ENCODE data around the gene PPP1R3C.

PPP1R3C gene

DNA sequence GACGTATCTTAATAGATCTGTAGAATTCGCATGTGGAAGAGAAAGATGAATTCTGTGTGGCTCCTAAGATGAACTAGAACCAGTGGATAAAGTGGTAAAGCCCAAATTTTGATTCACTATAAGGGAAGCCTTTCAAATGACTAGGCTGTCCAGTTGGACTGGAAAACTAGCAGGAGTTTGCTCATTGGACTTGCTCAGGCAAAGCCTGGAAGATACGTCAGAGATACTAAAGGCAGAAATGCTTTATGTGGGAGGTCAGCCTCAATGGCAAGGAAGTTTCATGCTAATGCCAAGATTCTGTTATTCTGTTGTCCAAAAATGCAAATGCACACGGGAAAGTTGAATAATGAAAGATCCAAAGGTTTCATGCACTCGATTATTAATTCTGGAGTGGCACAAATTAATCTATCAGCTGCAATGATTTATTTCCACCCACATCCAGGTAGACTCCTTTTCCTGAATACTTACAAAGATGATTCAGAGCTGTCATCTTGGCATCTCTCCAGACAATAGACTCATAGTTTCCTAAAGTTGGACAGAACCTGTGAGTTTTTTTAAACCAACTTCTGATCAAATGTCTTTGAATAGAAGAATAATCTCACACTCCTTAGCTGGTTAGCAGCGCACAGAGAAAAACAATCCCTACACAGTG lies 20.5 kb upstream of the PPP1R3C start:
- H3K4me3 ChIP-seq (ENCODE audit: low read length): no peak overlapping the region
- no CpG with 5 or more reads among the region's 6 CpGs for WGBS (ENCODE audit: insufficient coverage, insufficient read length)
- no peaks in the 10 kb centered on the region for H3K36me3 ChIP-seq (ENCODE audit: control insufficient read depth, insufficient read depth, low read length)
- no peaks in the 10 kb centered on the region for H3K27me3 ChIP-seq (ENCODE audit: control insufficient read depth, insufficient read depth, low read length)
- no peak for DNase-seq (ENCODE audit: low read depth, low spot score)
- no peak overlapping the region for H3K27ac ChIP-seq (ENCODE audit: low read length)
- H3K9me3 ChIP-seq (ENCODE audit: control insufficient read depth, insufficient read depth, low read length): no peaks in the 10 kb centered on the region
- no peaks in the 10 kb centered on the region for H3K4me1 ChIP-seq (ENCODE audit: control insufficient read depth, insufficient read depth, low read length)

DNA sequence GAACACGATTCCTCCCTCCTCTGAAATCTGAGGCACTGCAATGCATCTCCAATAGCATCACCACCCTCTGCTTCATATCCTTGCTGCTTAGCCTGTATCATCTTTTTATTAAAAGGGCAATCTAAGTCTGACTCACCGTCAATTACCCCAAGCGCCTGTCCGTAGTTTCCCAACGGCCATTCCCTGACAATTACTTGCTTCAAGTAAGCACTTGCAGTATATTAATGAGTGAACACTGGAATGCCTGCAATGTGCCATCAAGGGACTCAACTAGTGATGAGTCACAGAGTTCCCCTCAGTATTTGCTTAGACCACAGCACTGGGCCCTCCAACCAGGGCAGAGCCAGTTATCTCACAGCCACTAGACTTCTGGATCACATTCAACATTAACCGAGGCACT lies 19.5 kb upstream of the PPP1R3C start:
- DNase-seq (ENCODE audit: low read depth, low spot score): no peak
- Histone ChIP-seq H3K4me3 (ENCODE audit: low read length) (no peak overlapping the region), H3K9me3 (ENCODE audit: control insufficient read depth, insufficient read depth, low read length) (no peaks in the 10 kb centered on the region), H3K27ac (ENCODE audit: low read length) (no peak overlapping the region), H3K36me3 (ENCODE audit: control insufficient read depth, insufficient read depth, low read length) (no peaks in the 10 kb centered on the region), H3K4me1 (ENCODE audit: control insufficient read depth, insufficient read depth, low read length) (no peaks in the 10 kb centered on the region), H3K27me3 (ENCODE audit: control insufficient read depth, insufficient read depth, low read length) (no peaks in the 10 kb centered on the region)
- WGBS (ENCODE audit: insufficient coverage, insufficient read length): no CpG with 5 or more reads among the region's 6 CpGs

DNA sequence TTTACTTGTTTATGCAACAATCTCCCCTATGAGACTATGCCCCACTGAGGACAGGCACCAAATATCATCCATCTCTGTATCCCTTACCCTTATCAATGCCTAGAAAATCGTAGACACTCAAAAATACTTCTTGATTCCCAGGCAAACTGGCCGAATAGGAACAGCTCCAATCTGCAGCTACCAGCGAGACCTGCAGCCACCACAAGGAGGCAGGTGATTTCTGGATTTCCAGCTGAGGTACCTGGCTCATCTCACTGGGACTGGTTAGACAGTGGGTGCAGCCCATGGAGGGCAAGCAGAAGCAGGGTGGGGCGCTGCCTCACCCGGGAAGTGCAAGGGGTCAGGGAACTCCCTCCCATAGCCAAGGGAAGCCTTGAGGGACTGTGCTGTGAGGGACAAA lies 10.8 kb upstream of the PPP1R3C start:
- Histone ChIP-seq H3K27ac (ENCODE audit: low read length) (no peak overlapping the region), H3K36me3 (ENCODE audit: control insufficient read depth, insufficient read depth, low read length) (no peaks in the 10 kb centered on the region), H3K27me3 (ENCODE audit: control insufficient read depth, insufficient read depth, low read length) (no peaks in the 10 kb centered on the region), H3K4me3 (ENCODE audit: low read length) (no peak overlapping the region), H3K9me3 (ENCODE audit: control insufficient read depth, insufficient read depth, low read length) (no peaks in the 10 kb centered on the region), H3K4me1 (ENCODE audit: control insufficient read depth, insufficient read depth, low read length) (no peaks in the 10 kb centered on the region; the same call in 1 of the 2 replicates)
- no peak for DNase-seq (ENCODE audit: low read depth, low spot score)
- no CpG with 5 or more reads among the region's 5 CpGs for WGBS (ENCODE audit: insufficient coverage, insufficient read length)

DNA sequence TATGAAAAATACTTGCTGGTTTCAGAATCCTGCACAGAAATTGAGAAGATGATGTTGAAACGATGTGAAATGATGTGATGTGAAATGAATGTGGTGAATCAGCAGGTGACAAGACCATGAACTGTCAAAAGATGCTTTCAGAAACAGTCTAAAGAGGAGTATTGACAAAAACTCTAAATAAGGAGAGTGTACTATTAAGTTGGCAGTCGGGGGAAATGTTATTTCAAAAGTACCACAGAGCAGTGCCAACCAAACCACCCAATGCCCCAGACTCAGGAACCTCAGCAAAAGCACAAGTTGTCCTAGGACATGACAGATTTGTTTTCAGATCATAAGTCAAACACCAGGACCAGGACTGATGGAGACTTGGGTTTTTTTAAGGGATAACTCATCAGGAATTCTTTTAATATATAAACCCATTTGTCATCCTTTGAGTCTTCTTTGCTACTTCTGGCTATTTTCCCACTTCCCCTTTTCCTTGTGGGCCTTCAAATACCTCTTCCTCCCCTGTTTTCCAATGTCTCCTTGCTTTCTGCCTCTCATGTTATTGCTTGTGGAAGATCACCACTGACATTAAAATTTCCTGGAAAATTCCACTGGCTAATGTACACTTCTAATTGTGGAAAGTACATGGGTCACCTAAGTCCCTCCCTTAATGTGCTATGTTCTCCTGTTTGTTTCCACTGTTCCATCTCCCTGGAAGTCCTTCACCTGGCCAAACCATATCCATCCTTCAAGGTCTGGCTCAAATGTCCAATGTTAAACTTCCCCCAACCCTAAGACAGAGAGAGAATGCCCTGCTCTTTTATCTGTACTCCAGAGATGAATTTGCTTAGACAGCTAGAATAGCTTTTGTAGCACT lies 10.2 kb upstream of the PPP1R3C start:
- Histone ChIP-seq H3K4me1 (ENCODE audit: control insufficient read depth, insufficient read depth, low read length) (no peaks in the 10 kb centered on the region; the same call in 1 of the 2 replicates), H3K27ac (ENCODE audit: low read length) (no peak overlapping the region), H3K27me3 (ENCODE audit: control insufficient read depth, insufficient read depth, low read length) (no peaks in the 10 kb centered on the region), H3K4me3 (ENCODE audit: low read length) (no peak overlapping the region), H3K36me3 (ENCODE audit: control insufficient read depth, insufficient read depth, low read length) (no peaks in the 10 kb centered on the region), H3K9me3 (ENCODE audit: control insufficient read depth, insufficient read depth, low read length) (no peaks in the 10 kb centered on the region)
- 100% methylated on average over 1 of the region's 2 CpGs for whole genome bisulfite sequencing (ENCODE audit: insufficient coverage, insufficient read length)
- DNase-seq (ENCODE audit: low read depth, low spot score): no peak

DNA sequence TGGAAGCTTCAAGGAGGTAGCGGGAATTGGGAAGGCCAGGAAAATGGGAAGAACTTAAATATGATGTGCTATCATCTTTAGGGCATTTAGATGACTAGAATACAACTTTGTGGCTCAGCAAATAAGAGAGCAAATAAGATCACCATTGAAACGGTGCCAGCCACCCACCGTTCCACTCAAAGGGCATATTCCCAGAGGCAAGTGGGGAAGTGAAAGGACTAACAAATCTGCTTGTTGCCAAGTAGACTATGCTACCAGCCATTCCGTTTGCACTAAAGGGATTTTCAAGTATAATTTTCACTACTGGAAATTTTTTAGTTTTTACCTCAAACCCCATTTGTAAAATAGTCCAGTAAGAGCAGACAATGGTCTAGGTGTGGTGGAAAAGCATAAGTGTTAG lies 4.0 kb upstream of the PPP1R3C start:
- Histone ChIP-seq H3K9me3 (ENCODE audit: control insufficient read depth, insufficient read depth, low read length) (no peaks in the 10 kb centered on the region), H3K4me3 (ENCODE audit: low read length) (no peak overlapping the region), H3K4me1 (ENCODE audit: control insufficient read depth, insufficient read depth, low read length) (no peaks in the 10 kb centered on the region), H3K27me3 (ENCODE audit: control insufficient read depth, insufficient read depth, low read length) (peaks cover 2% of the 10 kb centered on the region; the same call in 1 of the 2 replicates), H3K27ac (ENCODE audit: low read length) (no peak overlapping the region), H3K36me3 (ENCODE audit: control insufficient read depth, insufficient read depth, low read length) (no peaks in the 10 kb centered on the region)
- WGBS (ENCODE audit: insufficient coverage, insufficient read length): no CpG with 5 or more reads among the region's 4 CpGs
- DNase-seq (ENCODE audit: low read depth, low spot score): no peak

DNA sequence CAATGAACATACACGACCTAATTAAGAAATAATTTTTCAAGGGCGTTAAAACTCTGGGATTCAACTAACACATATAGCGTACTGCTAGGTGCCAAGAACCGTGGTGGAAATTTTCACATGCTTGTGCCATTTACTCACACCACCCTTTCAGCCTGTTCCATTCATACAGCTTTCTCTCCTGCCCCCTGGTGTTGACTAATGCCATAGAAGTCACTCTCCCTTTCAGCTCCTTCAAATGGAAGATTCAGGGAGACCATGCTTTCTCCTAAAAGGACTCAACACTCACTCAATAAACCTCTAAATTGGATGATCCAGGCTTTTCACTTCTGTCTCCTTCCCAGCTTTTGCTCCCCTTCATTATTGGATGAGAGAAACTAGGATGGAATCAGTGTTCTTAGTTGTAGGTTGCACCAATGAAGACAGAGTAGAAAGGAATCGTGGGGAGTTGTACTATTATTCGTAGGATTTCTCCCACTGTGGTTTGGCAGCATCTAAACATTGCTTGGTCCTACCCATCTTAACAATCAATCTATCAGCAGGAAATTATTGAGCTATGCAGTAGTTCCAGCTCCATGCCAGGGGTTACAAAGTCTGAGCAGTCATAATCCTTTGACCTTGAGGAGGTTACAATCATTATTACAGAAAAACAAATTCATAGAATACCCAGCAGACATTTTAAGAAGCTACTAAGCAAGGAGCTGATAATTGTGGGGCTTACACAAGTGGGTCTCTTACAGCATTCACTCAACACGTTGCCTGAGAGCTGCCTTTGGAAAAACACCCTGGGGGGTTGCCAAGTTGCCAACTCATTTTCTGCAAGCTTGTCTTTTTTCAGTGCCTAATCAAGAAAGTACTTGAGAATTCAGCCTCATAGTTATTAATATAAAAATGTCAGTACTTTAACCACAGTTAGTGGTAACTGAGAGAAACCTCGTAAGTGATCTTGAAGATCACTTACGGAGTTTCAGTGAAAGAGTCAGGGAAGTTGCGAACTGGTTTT lies 2.8 kb upstream of the PPP1R3C start:
- peaks cover 2% of the 10 kb centered on the region; the same call in 1 of the 2 replicates for H3K27me3 ChIP-seq (ENCODE audit: control insufficient read depth, insufficient read depth, low read length)
- no CpG with 5 or more reads among the region's 10 CpGs for WGBS (ENCODE audit: insufficient coverage, insufficient read length)
- no peaks in the 10 kb centered on the region for H3K4me1 ChIP-seq (ENCODE audit: control insufficient read depth, insufficient read depth, low read length)
- H3K4me3 ChIP-seq (ENCODE audit: low read length): no peak overlapping the region
- H3K9me3 ChIP-seq (ENCODE audit: control insufficient read depth, insufficient read depth, low read length): no peaks in the 10 kb centered on the region
- no peaks in the 10 kb centered on the region for H3K36me3 ChIP-seq (ENCODE audit: control insufficient read depth, insufficient read depth, low read length)
- no peak overlapping the region for H3K27ac ChIP-seq (ENCODE audit: low read length)
- peak; percentile 54 for DNase-seq (ENCODE audit: low read depth, low spot score)

DNA sequence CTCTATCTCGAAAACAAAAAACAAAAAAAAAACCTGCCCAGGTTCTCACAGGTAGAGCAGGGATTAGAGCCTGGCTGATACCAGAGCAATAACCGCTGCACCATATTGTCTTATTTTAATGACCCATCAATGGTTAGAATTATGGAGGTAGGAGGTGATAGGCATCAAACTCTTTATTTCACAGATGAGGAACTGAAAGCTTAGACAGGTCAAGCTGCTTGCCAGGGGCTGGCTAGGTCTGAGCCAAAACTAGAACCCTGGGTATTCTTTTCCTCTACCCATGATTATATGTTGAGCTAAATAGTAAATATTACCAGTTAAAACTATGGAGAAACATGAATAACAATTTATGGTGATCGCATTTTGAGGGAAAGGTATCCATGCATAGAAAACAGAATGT lies 2.0 kb upstream of the PPP1R3C start:
- Histone ChIP-seq H3K4me1 (ENCODE audit: control insufficient read depth, insufficient read depth, low read length) (no peaks in the 10 kb centered on the region), H3K9me3 (ENCODE audit: control insufficient read depth, insufficient read depth, low read length) (no peaks in the 10 kb centered on the region), H3K4me3 (ENCODE audit: low read length) (no peak overlapping the region), H3K36me3 (ENCODE audit: control insufficient read depth, insufficient read depth, low read length) (no peaks in the 10 kb centered on the region), H3K27me3 (ENCODE audit: control insufficient read depth, insufficient read depth, low read length) (peaks cover 2% of the 10 kb centered on the region; the same call in 1 of the 2 replicates), H3K27ac (ENCODE audit: low read length) (no peak overlapping the region)
- WGBS (ENCODE audit: insufficient coverage, insufficient read length): no CpG with 5 or more reads among the region's 3 CpGs
- no peak for DNase-seq (ENCODE audit: low read depth, low spot score)

DNA sequence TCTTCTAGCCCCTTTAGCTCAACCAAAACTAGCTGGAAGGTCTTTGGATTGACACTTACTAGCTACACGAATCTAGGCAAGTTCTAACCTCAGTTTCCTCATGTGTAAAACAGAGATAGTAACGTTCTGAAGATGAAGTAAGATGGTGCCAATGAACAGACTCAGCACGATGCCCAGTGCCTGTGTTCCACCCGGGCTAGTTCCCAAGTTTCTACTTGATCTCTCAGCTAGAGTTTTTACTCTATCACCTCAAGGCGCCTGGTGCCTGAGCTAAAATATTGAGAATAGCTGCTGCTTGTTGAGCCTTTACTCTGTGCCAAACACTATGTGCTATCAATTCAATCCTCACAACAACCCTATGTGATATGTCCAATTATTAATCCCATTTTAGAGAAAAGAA lies 1.4 kb upstream of the PPP1R3C start:
- Histone ChIP-seq H3K9me3 (ENCODE audit: control insufficient read depth, insufficient read depth, low read length) (no peaks in the 10 kb centered on the region), H3K27ac (ENCODE audit: low read length) (no peak overlapping the region), H3K36me3 (ENCODE audit: control insufficient read depth, insufficient read depth, low read length) (no peaks in the 10 kb centered on the region), H3K27me3 (ENCODE audit: control insufficient read depth, insufficient read depth, low read length) (peaks cover 2% of the 10 kb centered on the region; the same call in 1 of the 2 replicates), H3K4me3 (ENCODE audit: low read length) (no peak overlapping the region), H3K4me1 (ENCODE audit: control insufficient read depth, insufficient read depth, low read length) (no peaks in the 10 kb centered on the region)
- DNase-seq (ENCODE audit: low read depth, low spot score): no peak
- WGBS (ENCODE audit: insufficient coverage, insufficient read length): no CpG with 5 or more reads among the region's 5 CpGs

DNA sequence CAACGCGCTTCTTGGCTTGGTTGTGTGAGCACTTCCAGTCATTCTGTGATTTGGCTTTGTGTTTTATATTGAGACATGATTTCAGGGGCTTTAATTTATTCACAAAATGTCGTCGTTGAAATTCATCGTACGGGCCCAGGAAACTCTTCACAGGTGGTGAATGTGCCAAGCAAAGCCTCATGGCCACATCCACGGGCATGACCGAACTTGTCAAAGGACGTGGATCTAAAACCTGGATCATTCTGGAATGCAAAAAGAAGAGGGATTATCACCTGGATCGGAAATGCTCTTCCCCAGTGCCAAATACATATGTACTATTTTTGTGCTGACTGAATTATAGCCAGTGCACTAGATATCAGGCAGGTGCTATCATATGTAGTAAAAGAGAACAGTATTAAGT lies 2.2 kb downstream of the PPP1R3C start:
- H3K9me3 ChIP-seq (ENCODE audit: control insufficient read depth, insufficient read depth, low read length): no peaks in the 10 kb centered on the region
- H3K27ac ChIP-seq (ENCODE audit: low read length): no peak overlapping the region
- no peak for DNase-seq (ENCODE audit: low read depth, low spot score)
- H3K36me3 ChIP-seq (ENCODE audit: control insufficient read depth, insufficient read depth, low read length): no peaks in the 10 kb centered on the region
- H3K27me3 ChIP-seq (ENCODE audit: control insufficient read depth, insufficient read depth, low read length): peaks cover 2% of the 10 kb centered on the region; the same call in 1 of the 2 replicates
- no peaks in the 10 kb centered on the region for H3K4me1 ChIP-seq (ENCODE audit: control insufficient read depth, insufficient read depth, low read length)
- WGBS (ENCODE audit: insufficient coverage, insufficient read length): no CpG with 5 or more reads among the region's 10 CpGs
- no peak overlapping the region for H3K4me3 ChIP-seq (ENCODE audit: low read length)
